HG02571 (cell line): ENCODE results near the gene APOH.

Experiments
- ATAC-seq: cut with Tn5 transposase; IDR thresholded peaks from one replicate; pipeline ENCODE4 v1.9.1; 2021; ENCODE audit warnings: mild to moderate bottlenecking, moderate library complexity; ENCODE audit not compliant: unreplicated experiment

The APOH gene

DNA sequence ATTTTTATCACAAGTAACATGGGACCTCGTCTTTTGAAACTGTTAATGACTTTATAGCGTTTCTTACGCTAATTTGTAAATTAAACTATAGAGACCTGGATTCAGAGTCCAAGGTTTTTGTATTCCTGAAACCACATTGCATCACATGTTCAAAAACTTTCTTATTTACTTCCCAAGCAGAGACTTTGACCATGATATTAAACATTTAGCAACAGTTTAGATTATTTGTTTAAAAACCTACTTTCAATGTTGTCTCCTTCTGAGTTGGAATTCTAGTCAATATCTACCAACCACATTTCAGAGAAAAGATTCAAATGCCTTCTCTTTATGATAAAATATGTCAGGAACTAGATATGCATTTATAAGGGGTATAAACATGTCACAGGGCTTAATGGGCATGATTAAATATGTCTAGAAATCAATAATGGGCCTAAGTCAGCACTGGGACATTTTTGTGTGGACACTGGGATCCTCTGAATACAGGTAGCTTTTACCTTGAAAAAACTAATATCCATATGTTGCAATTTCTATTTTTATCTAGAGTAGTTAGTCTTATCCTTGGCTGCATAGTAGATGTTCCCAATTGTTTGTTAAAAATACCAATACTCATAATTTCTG lies 6.3 kb upstream of the APOH start:
- ATAC-seq, result no peak

DNA sequence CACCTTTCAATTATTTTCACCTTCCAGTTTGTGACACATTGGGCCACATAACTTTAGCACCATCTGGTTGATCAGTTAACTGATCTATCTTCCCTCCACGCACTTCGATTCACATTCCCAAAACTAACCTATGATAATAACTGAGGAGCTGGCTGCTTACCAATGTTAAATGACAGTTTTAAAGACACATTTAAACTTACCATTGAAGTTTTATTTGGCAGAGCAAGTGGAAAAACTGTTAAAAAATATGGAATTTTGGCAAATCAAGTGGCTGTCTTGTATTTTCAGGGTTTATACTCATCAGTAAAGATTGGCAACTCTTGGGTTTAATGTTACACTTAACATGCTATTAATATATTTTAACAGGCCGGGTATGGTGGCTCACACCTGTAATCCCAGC lies 5.4 kb upstream of the APOH start:
- no peak for ATAC-seq

DNA sequence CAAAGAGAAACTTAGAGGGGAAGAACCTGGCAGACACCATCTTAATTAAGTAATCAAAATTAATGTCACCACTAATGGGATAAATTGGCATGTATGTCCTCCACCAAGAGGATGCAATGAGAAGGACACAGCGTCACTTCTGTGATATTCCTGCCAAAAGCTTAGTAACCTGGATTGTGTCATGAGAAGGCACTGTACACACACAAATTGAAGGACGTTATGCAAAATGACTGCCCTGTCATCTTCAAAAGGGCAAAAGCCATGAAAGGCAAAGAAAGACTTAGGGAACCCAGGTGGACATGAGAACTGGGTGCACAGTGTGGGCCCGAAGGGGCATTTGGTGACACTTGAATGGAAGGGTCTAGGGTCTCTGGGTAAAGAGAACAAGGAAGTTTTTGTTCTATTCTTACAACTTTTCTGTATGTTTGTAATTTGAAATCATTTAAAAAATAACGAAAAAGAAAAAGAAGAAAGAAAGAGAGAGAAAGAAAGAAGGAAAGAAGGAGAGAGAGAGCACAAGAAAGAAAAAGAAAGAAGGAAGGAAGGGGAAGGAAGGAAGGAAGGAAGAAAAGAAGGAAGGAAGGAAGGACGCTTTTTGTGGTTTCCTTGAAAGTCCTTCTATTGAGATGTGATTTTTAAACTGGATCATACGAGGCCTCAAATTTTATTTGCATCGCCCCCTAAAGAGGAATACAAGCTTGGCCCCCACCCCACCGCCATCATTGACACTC lies 4.0 kb upstream of the APOH start:
- no peak for ATAC-seq

DNA sequence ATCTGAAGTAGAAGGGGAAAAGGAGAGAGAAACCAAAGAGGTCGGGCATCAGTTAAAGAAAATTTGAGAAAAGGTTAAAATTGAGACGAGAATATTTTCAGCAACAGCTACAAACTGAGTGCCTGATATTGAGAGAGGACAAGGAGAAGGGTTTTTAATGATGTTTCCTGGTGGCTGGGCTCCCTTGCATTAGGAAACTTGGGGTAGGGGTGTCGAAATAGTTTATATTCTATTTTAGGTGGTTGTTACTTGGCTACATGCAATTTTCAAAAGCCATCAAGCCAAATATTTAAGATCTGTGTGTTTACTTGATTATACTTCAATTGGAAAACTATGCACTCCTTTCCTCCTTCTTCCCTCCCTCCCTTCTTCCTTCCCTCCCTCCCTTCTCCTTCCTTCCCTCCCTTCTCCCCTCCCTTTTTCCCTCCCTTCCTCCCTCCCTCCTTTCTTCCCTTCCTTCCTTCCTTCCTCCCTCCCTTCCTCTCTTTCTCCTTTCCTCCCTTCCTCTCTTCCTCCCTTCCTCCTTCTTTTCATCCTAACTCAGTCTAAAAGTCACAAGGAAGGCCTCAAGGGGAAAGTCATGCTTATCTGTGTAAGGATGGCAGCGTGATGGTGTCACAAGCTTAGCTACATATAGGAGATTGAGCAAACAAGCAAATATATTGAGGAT lies 1.8 kb upstream of the APOH start:
- ATAC-seq, result no peak

DNA sequence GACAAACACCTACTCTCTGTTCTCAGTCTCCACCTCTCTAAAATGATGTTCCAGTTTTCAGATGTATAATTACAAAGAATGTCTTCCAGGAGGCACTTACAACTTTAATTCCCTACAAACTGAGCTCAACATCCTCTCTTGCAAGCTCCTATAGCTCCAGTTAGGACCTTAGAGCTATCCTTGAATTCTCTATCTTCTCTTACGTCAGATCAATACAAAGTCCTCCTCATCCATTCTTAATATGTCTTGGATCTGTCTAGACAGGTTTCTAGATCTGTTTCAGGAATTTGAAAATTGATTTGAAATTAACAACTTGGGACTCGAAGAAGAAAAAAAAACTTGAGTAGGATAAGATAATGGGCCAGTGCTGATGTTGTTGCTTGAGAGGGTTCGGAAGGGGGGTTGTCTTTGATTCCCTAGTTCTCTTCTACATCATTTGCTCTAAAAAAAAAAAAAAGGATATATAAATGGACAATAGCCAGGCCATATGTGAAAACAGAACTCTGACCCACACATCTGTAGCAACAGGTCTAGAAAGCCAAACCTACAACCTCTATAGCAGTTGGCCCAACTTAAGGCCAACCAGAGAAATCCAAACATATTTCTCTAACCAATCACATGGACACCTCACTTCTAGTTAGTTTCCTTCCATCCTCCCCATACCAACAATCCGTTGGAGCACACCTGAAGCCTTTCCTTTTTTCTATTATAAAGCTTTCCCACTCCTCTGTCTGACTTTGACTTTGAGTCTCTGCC lies 746 bp upstream of the APOH start:
- ATAC-seq, result no peak

DNA sequence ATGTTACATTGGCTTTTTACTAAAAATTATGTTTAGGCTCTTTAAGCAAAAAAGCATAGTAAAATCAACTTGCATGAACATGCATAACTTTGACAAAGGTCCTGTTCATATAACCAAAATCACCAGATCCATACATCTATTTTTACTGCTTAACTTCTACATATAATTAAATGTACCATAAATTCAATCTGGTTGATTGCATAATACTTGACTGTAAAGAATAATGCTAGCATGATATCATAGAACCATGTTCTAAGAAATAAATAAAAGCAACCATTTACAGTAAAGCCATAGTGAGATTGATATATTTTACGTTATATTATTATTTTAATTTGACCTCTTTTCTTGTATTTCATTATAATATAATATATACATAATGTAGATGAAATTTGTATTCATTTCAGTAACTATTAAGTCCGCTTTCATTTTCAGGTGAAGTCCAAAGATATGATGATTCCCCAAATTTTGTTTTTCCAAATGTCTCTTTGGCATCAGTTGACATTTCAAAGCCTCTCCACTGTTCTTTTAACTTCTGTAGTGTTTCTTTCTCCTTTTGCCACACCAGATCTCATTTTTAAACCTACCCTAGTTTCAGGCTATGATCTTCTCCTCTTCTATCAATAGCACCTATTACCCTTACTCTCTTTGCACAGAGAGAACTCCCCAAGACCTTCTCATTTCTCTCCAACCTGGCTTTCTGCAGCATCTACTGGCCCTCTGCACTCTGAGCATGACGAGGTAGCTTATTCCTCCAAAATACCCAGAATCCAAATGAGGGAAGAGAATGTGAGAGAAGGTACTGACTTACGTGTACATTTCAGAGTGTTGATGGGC lies 1.8 kb downstream of the APOH start:
- ATAC-seq, result no peak

DNA sequence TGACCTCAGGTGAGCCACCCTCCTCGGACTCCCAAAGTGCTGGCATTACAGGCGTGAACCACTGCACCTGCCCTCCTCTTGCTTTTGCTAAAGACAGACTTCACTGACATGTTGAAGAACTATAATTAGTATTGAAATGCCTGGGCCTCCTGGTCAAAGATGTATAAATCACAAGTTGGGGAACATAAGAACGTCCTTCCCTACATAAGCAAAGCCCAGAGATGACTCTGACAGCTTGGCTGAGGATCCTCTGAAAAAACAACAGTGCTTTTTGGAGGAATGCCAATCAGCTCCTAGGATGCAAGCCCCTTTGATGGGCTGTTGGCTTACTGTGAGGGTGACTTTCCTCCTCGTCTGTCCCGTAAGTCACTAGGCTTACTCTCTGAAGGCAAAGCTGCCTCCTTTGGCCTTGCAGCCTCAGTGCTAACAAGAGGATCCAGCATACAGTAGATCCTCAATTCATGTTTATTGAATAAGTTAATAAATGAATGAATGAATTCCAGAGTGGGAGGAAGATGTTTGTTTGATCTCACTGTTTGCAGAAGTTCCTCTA lies 6.3 kb downstream of the APOH start:
- no peak for ATAC-seq

DNA sequence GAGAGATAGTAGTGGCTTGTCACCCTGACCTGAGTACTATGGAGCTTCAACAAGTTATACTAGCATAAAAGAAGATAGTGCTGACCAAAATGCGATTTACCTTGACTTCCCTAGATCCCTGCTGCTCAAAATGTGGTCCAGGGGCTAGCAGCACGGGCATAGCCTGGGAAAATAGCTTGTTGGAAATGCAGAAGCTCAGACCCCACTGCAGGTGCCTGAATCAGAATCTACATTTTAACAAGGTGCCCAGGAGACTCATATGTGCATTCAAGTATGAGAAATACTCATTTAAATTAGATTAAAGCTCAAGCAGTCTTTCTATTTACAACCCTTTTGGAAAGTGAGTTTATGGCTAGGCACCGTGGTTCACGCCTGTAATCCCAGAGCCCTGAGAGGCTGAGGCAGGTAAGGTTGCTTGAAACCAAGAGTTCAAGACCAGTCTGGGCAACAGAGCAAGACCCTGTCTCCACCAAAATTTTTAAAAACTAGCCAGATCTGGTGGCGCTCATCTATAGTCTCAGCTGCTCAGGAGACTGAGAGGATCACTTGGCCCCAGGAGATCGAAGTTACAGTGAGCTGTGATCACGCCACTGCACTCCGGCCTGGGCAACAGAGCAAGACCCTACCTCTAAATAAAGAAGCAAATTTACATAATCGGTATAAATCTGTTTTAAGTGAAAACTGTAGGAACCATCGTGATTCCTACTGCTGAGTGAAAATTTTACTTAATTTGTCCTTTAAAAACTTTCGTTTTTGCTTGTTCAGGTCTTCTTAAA lies 7.3 kb downstream of the APOH start:
- no peak for ATAC-seq

DNA sequence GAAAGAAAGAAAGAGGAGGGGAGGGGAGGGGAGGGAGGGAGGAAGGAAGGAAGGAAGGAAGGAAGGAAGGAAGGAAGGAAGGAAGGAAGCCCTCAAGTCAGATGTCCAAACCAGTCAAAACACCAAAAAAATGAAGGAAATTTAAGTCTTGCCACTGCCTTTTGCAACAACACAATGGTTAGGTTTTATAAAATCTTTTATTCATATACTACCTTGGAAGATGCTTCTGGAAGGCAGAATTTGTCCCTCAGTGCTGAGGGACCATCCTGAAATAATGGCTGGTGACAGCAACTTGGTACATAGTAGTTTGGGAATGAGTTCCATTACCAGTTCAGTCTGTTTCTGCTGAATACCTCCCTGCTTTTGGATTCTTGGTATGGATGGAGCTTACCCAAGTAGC lies 7.9 kb downstream of the APOH start:
- no peak for ATAC-seq

DNA sequence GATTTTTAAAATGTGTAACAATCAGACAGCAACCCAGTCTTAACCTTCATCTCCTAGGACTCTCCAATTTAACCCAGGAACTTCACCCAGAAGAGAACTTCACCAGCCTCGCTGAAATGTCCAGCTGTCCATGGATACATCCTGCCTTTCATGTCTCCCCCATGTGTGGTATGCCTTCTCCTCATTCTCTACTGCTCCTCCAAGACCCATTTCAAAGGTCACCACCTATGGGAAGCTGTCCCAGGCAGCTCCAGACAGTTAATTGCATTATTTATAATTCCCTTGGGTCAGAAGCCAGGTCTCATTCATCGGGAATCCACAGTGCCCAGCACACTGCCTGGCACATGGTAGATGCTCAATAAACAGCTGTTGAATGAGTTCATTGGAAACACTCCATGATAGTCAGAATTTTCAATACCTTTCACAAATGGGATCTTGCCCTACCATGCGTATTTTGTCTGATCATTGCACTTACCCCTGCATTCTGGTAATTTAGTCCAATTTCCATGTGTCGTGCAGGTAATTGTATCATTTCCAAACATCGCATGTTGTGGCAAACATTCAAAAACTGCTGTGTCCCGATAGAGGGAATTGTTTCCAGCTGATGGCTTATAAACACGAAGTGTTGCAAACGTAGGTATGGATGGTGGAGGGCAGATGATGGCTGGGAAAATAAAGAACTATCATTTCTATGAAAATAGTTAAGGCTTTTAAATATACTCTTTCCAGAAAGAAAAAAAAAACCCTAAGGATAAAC lies 9.0 kb downstream of the APOH start:
- no peak for ATAC-seq

DNA sequence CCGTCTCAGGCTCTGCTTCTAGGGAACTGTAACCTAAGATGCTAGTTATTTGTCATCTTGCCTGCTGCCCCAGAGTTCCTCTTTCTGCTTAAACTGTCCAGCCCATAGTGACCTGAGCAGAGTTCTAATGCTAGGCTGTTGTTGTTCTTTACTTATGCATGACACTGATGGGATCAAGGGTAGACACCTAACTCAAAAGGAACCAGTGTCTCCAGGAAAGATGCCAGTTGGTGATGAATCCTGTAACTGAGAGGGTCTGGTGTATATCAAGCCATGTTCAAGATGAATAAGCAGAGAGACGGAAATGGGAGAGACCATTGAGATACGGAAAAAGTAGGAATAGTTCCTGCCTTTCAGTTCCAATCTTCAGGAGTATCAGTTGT lies 13.7 kb downstream of the APOH start:
- ATAC-seq, result no peak

DNA sequence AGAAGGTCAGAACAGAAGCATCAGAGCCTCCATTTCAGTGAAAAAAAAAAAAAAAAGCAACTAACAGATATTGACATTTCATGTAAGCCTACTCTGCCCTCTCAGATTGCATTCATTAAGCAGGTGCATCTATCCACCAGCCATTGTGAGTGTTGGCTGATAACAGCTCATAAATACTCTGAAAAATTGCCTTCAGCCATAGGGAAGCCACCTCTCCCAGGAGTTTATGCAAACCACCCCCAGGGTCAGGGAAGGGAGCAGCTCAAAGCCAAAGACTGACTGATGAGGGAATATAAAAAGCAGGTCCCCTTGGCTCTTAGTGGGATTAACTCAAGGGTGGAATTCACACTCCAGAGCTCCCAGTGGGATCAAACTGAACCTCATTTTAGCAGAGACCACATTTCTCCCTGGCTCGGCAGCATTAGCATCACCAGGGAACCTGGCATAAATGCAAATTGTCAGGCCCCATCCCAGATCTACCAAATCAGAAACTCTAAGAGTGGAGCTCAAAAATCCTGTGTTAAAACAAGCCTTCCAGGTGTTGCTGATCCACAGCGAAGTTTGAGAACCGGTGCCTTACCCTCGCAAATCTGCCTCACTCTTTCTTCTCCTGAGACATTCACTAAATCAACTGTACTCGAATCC lies 14.2 kb downstream of the APOH start:
- no peak for ATAC-seq

DNA sequence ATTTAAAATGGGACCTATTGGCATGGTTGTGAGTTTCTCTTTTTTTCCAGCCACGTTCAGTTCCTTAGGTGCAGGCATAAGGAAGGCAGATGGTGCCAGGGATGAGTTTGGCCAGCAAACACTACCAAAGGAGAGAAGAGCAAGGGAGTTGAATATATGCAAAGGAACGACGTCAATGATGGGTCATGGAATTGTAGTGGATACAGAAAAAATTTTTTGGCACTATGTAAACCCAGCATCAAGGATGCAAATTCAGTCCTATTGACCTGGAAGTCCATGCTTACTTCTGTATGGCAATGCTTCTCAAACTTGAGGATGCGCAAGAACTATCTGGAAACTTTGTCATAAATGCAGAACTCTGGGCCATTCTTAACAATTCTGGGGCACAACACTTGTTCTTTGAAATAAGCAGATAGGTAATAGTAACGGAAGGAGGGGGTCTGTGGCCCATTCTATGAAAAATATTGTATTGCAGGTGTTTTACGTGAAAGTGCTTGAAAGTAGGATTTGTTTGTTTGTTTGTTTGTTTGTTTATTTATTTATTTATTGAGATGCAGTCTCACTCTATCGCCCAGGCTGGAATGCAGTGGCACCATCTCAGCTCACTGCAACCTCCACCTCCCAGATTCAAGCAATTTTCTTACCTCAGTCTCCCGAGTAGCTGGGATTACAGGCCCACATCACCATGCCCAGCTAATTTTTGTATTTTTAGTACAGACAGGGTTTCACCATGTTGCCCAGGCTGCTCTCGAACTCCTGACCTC lies 18.0 kb downstream of the APOH start:
- no peak for ATAC-seq

DNA sequence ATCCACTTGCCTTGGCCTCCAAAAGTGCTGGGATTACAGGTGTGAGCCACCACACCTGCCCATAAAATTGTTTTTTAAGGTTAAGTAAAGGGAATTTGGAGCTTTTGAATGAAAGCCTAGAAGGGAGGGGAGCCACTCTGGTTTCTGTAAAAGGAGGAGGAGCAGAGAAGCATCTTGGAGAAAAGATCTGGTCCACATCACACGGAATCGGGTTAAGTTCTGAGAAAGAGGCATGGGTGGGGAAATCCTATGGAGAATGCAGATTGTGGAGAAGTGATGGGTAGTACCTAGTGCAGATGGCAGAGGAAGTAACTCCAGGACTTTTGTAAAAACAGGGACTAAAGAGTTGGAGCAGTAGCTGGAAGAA lies 19.0 kb downstream of the APOH start:
- ATAC-seq, result no peak

DNA sequence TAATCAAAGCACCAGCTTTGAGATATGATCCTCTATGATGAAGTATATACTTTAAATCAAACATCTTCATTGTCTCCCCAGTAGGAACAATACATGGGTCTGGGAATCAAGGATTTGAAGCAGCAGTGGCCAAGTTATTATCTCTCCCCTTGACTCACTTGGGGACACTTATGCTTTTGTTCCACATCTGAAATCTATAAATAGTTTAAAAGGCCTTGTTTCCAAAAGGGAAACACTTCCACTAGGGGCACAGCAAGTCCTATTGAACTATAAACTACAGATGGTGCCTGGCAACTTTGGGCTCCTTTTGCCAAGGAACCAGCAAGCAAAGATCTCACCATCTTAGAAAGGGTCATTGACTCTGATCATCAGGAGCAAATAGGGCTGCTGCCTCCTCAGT lies 21.3 kb downstream of the APOH start:
- no peak for ATAC-seq

DNA sequence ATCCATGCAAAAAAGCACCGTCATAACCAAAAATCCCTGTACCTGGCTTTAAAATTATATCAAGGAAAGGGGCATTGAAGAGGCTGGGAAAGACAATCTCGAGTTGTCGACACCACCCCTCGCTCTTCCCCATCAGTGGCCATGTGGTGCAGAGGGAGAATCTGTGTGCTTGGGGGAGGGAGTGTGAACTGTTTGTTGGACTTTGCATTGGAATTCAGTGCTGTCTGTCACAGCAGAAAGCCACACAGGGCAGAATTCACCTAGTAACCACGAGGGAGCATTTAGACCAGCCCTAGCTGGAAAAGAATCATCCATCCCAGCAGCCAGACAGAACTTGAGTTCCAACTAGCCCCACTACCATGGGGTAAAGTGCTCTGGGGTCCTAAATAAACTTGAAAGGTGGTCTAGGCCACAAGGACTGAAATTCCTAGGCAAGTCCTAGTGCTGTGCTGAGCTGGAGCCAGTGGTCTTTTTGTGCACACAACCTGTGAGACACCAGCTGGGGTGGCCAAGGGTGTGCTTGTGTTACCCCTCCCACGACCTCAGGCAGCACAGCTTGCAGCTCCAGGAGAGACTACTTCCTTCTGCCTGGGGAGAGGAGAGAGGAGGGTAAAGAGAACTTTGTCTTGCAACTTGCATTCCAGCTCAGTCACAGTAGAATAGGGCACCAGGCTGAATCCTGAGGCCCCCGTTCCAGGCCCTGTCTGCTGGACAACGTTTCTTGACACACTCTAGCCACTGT lies 25.8 kb downstream of the APOH start:
- ATAC-seq, result no peak

DNA sequence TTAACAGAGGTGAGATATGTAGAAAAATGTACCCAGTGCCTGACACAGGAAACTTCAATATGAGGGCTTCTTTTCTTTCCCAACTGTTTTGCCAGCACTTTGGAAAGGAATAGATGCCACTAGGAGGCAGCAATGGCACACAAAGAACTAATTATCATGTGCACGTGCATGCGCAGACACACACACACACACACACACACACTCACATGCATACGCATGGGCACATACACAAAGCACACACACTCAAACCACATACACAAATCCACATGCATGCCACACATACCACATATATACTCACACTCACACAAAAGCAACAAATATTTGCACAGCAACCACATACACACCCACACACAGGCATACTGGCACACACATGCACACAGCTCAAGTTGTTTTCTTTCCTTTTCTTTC lies 28.5 kb downstream of the APOH start:
- ATAC-seq, result no peak
